ENCODE data around the gene MDGA2. TPM values are rescaled to one million over a fixed set of nuclear protein-coding genes. Genes with fewer than 3 reads are reported as not detected.

MDGA2 gene
- total and polyA plus RNA-seq, 2 of the 4 experiments (the other 2 are of a cell fraction) = 0.02 TPM; not detected in 1

GRCh38 chr14:47273939-47274338, 401.5 kb downstream of the MDGA2 start:
- Histone ChIP-seq H2BK15ac (ENCODE audit: low read depth, low read length) (no peak overlapping the region), H3K56ac (ENCODE audit: extremely low read depth, insufficient read depth, low read length) (no peak overlapping the region), H3K9ac (ENCODE audit: low read depth, low read length) (no peak overlapping the region), H3K14ac (replicated peaks; ENCODE audit: low read depth, low read length) (no peak overlapping the region), H3K9me3 (ENCODE audit: control insufficient read depth, insufficient read depth, low read length) (peaks cover 6% of the 10 kb centered on the region), H3K27me3 (ENCODE audit: control insufficient read depth, insufficient read depth, low read length) (no peaks in the 10 kb centered on the region), H3K23ac (ENCODE audit: low read depth, low read length) (no peak overlapping the region), H4K91ac (ENCODE audit: insufficient read depth, low read depth, low read length) (no peak overlapping the region), H2BK20ac (ENCODE audit: low read depth, low read length) (no peak overlapping the region), H3K79me1 (ENCODE audit: low read depth in 1 of 2, low read length in 2 of 2) (no peaks in the 10 kb centered on the region), H3K4ac (ENCODE audit: low read depth, low read length) (no peak overlapping the region), H3K27ac (ENCODE audit: insufficient read depth, low read length) (no peak overlapping the region), H3K9me1 (ENCODE audit: insufficient read depth, low read length) (no peaks in the 10 kb centered on the region), H3K18ac (ENCODE audit: low read depth, low read length) (no peak overlapping the region), H3K36me3 (ENCODE audit: control insufficient read depth, insufficient read depth, low read length) (no peaks in the 10 kb centered on the region), H2AFZ (replicated peaks; ENCODE audit: low read length, poor library complexity) (no peak overlapping the region), H4K5ac (ENCODE audit: low read depth, low read length) (no peak overlapping the region), H2AK5ac (ENCODE audit: low read depth, low read length) (no peak overlapping the region), H4K8ac (ENCODE audit: low read depth in 2 of 2, low read length in 2 of 2) (no peak overlapping the region), H3K4me1 (ENCODE audit: control insufficient read depth, insufficient read depth, low read length) (no peaks in the 10 kb centered on the region), H2BK120ac (ENCODE audit: low read depth, low read length) (no peak overlapping the region), H3K4me2 (ENCODE audit: low read depth, low read length) (no peak overlapping the region), H2AK9ac (replicated peaks; ENCODE audit: low read depth, low read length, poor library complexity) (no peak overlapping the region), H2BK5ac (ENCODE audit: low read depth, low read length, poor library complexity, severe bottlenecking) (no peak overlapping the region), H3K4me3 (ENCODE audit: insufficient read depth, low read depth, low read length) (no peak overlapping the region), H4K20me1 (ENCODE audit: insufficient read depth, low read length) (no peaks in the 10 kb centered on the region)
- ATAC-seq (ENCODE audit: low read depth) = no peak
- TF ChIP-seq CEBPB (IDR thresholded peaks at IDR 0.05; ENCODE audit: low read depth, low read length) (peak; percentile 88), POLR2A (IDR thresholded peaks at IDR 0.05; ENCODE audit: low read depth, low read length) (no peak)
- DNase-seq = no peak
- POLR2A ChIA-PET (ENCODE audit: unreplicated experiment) = no interaction called here
- CTCF ChIA-PET = no interaction called here
- BruUV-seq (replicated peaks) = no TSS peak
- dilution Hi-C loops (cut with HindIII; ENCODE audit: low sequenced_read_pairs, unreplicated experiment) (no loop called here), intact Hi-C loops (cut with micrococcal nuclease) (no loop called here), in situ Hi-C loops (cut with MboI; ENCODE audit: low sequenced_read_pairs) (no loop called here)
- WGBS, 2 experiments (ENCODE audit: extremely low coverage in 2 of 2, insufficient read length in 1 of 2) = no CpG with 5 or more reads among the region's 5 CpGs

Data from IMR-90 (cell line).